ENCODE data around the gene JAK3. TPM values are rescaled to one million over a fixed set of nuclear protein-coding genes. Genes with fewer than 3 reads are reported as not detected.

The JAK3 gene
- total RNA-seq, 1 donor from 2014 or later, result 212 TPM

- Mint-ChIP-seq H3K4me3 (ENCODE audit: low read depth) (no peak overlapping the region), H3K4me1 (ENCODE audit: low read depth) (no peaks in the 10 kb centered on the region), H3K27ac (no peak overlapping the region), H3K36me3 (ENCODE audit: low read depth) (peaks cover 56% of the 10 kb centered on the region), H3K9me3 (no peaks in the 10 kb centered on the region), H3K27me3 (ENCODE audit: low read depth) (no peaks in the 10 kb centered on the region)
- DNase-seq (ENCODE audit: low spot score), result no peak
- intact Hi-C loops (cut with micrococcal nuclease), result no loop called here
Measured at GRCh38 chr19:17826508-17827056, 21.2 kb downstream of the JAK3 start.

- no peaks in the 10 kb centered on the region for H3K27me3 Mint-ChIP-seq (ENCODE audit: low read depth)
- no peak overlapping the region for H3K4me3 Mint-ChIP-seq (ENCODE audit: low read depth)
- peaks cover 36% of the 10 kb centered on the region for H3K36me3 Mint-ChIP-seq (ENCODE audit: low read depth)
- H3K27ac Mint-ChIP-seq, result no peak overlapping the region
- no peak for DNase-seq (ENCODE audit: low spot score)
- H3K4me1 Mint-ChIP-seq (ENCODE audit: low read depth), result no peaks in the 10 kb centered on the region
- H3K9me3 Mint-ChIP-seq, result no peaks in the 10 kb centered on the region
- intact Hi-C loops (cut with micrococcal nuclease), result no loop called here
Measured at GRCh38 chr19:17824339-17824738, 23.4 kb downstream of the JAK3 start.

GRCh38 chr19:17821190-17821589, 26.6 kb downstream of the JAK3 start, which contains the start of gene INSL3:
Gene INSL3 (minus strand): TSS chr19:17821519. CDS start chr19:17821506, 13 bp downstream.
- Mint-ChIP-seq H3K4me1 (ENCODE audit: low read depth) (no peaks in the 10 kb centered on the region), H3K4me3 (ENCODE audit: low read depth) (no peak within 1 kb of the TSS), H3K36me3 (ENCODE audit: low read depth) (peaks cover 15% of the 10 kb centered on the region), H3K27ac (no peak within 1 kb of the TSS), H3K9me3 (no peaks in the 10 kb centered on the region), H3K27me3 (ENCODE audit: low read depth) (no peaks in the 10 kb centered on the region)
- intact Hi-C loops (cut with micrococcal nuclease), result no loop called here
- no peak for DNase-seq (ENCODE audit: low spot score)

GRCh38 chr19:17817668-17818363, 30.0 kb downstream of the JAK3 start:
- H3K27me3 Mint-ChIP-seq (ENCODE audit: low read depth), result no peaks in the 10 kb centered on the region
- H3K4me1 Mint-ChIP-seq (ENCODE audit: low read depth), result no peaks in the 10 kb centered on the region
- intact Hi-C loops (cut with micrococcal nuclease), result no loop called here
- no peak overlapping the region for H3K4me3 Mint-ChIP-seq (ENCODE audit: low read depth)
- H3K9me3 Mint-ChIP-seq, result no peaks in the 10 kb centered on the region
- no peak for DNase-seq (ENCODE audit: low spot score)
- no peaks in the 10 kb centered on the region for H3K36me3 Mint-ChIP-seq (ENCODE audit: low read depth)
- no peak overlapping the region for H3K27ac Mint-ChIP-seq

GRCh38 chr19:17812099-17812498, 35.7 kb downstream of the JAK3 start:
- H3K4me1 Mint-ChIP-seq (ENCODE audit: low read depth), result peaks cover 2% of the 10 kb centered on the region
- H3K9me3 Mint-ChIP-seq, result no peaks in the 10 kb centered on the region
- H3K27me3 Mint-ChIP-seq (ENCODE audit: low read depth), result peaks cover 4% of the 10 kb centered on the region
- H3K27ac Mint-ChIP-seq, result no peak overlapping the region
- intact Hi-C loops (cut with micrococcal nuclease), result loop anchor here (5.0 kb wide), 1 partner anchor 45 kb away; the partner anchor contains the start of gene RPL18A
- no peak overlapping the region for H3K4me3 Mint-ChIP-seq (ENCODE audit: low read depth)
- no peaks in the 10 kb centered on the region for H3K36me3 Mint-ChIP-seq (ENCODE audit: low read depth)
- DNase-seq (ENCODE audit: low spot score), result no peak

- Mint-ChIP-seq H3K9me3 (no peaks in the 10 kb centered on the region), H3K27me3 (ENCODE audit: low read depth) (peaks cover 4% of the 10 kb centered on the region), H3K27ac (no peak overlapping the region), H3K36me3 (ENCODE audit: low read depth) (no peaks in the 10 kb centered on the region), H3K4me1 (ENCODE audit: low read depth) (peaks cover 2% of the 10 kb centered on the region), H3K4me3 (ENCODE audit: low read depth) (no peak overlapping the region)
- intact Hi-C loops (cut with micrococcal nuclease), result loop anchor here (5.0 kb wide), 1 partner anchor 46 kb away; the partner anchor contains the start of gene RPL18A
- no peak for DNase-seq (ENCODE audit: low spot score)
Measured at GRCh38 chr19:17811681-17812080, 36.1 kb downstream of the JAK3 start.

GRCh38 chr19:17811103-17811502, 36.7 kb downstream of the JAK3 start:
- intact Hi-C loops (cut with micrococcal nuclease), result loop anchor here (5.0 kb wide), 1 partner anchor 46 kb away; the partner anchor contains the start of gene RPL18A
- peaks cover 2% of the 10 kb centered on the region for H3K4me1 Mint-ChIP-seq (ENCODE audit: low read depth)
- DNase-seq (ENCODE audit: low spot score), result no peak
- H3K36me3 Mint-ChIP-seq (ENCODE audit: low read depth), result no peaks in the 10 kb centered on the region
- no peaks in the 10 kb centered on the region for H3K9me3 Mint-ChIP-seq
- H3K27me3 Mint-ChIP-seq (ENCODE audit: low read depth), result peaks cover 4% of the 10 kb centered on the region
- no peak overlapping the region for H3K27ac Mint-ChIP-seq
- no peak overlapping the region for H3K4me3 Mint-ChIP-seq (ENCODE audit: low read depth)

GRCh38 chr19:17807731-17808316, 40.0 kb downstream of the JAK3 start:
- Mint-ChIP-seq H3K27me3 (ENCODE audit: low read depth) (peaks cover 8% of the 10 kb centered on the region), H3K4me3 (ENCODE audit: low read depth) (no peak overlapping the region), H3K9me3 (no peaks in the 10 kb centered on the region), H3K4me1 (ENCODE audit: low read depth) (peaks cover 7% of the 10 kb centered on the region), H3K36me3 (ENCODE audit: low read depth) (no peaks in the 10 kb centered on the region), H3K27ac (no peak overlapping the region)
- DNase-seq (ENCODE audit: low spot score), result no peak
- intact Hi-C loops (cut with micrococcal nuclease), result no loop called here

- no peak overlapping the region for H3K4me3 Mint-ChIP-seq (ENCODE audit: low read depth)
- no peaks in the 10 kb centered on the region for H3K36me3 Mint-ChIP-seq (ENCODE audit: low read depth)
- DNase-seq (ENCODE audit: low spot score), result no peak
- intact Hi-C loops (cut with micrococcal nuclease), result no loop called here
- no peak overlapping the region for H3K27ac Mint-ChIP-seq
- H3K9me3 Mint-ChIP-seq, result no peaks in the 10 kb centered on the region
- H3K4me1 Mint-ChIP-seq (ENCODE audit: low read depth), result peaks cover 11% of the 10 kb centered on the region
- H3K27me3 Mint-ChIP-seq (ENCODE audit: low read depth), result peaks cover 8% of the 10 kb centered on the region
Measured at GRCh38 chr19:17806945-17807344, 40.8 kb downstream of the JAK3 start.

GRCh38 chr19:17805427-17805826, 42.4 kb downstream of the JAK3 start:
- no peak for DNase-seq (ENCODE audit: low spot score)
- Mint-ChIP-seq H3K27me3 (ENCODE audit: low read depth) (peaks cover 8% of the 10 kb centered on the region), H3K27ac (no peak overlapping the region), H3K4me1 (ENCODE audit: low read depth) (peaks cover 11% of the 10 kb centered on the region), H3K9me3 (no peaks in the 10 kb centered on the region), H3K36me3 (ENCODE audit: low read depth) (no peaks in the 10 kb centered on the region), H3K4me3 (ENCODE audit: low read depth) (no peak overlapping the region)
- intact Hi-C loops (cut with micrococcal nuclease), result no loop called here

- Mint-ChIP-seq H3K36me3 (ENCODE audit: low read depth) (no peaks in the 10 kb centered on the region), H3K27ac (peak overlapping the region; percentile 22), H3K4me3 (ENCODE audit: low read depth) (no peak overlapping the region), H3K9me3 (no peaks in the 10 kb centered on the region), H3K4me1 (ENCODE audit: low read depth) (peaks cover 11% of the 10 kb centered on the region), H3K27me3 (ENCODE audit: low read depth) (peaks cover 6% of the 10 kb centered on the region)
- intact Hi-C loops (cut with micrococcal nuclease), result no loop called here
- peak; percentile 13 for DNase-seq (ENCODE audit: low spot score)
Measured at GRCh38 chr19:17803264-17803896, 44.4 kb downstream of the JAK3 start.

- Mint-ChIP-seq H3K27me3 (ENCODE audit: low read depth) (peaks cover 3% of the 10 kb centered on the region), H3K9me3 (no peaks in the 10 kb centered on the region), H3K4me3 (ENCODE audit: low read depth) (no peak overlapping the region), H3K4me1 (ENCODE audit: low read depth) (peaks cover 15% of the 10 kb centered on the region), H3K27ac (no peak overlapping the region), H3K36me3 (ENCODE audit: low read depth) (no peaks in the 10 kb centered on the region)
- intact Hi-C loops (cut with micrococcal nuclease), result no loop called here
- DNase-seq (ENCODE audit: low spot score), result no peak
Measured at GRCh38 chr19:17802137-17802858, 45.5 kb downstream of the JAK3 start.

All from activated T-helper 2 cell treated with anti-CD3 and anti-CD28 coated beads, Interferon-gamma antibody, Interleukin-2, Interleukin-4, amounts not matched to agents 10 μg/mL and 5 μg/mL and 100 μg/mL, durations not matched to agents 14 hours and 24 hours and 36 hours (primary cell).